Glomerular visceral epithelial cell (primary cell): ENCODE measurements around the gene COX4I1.

Experiments used
- DNase-seq: peaks from one replicate; pipeline ENCODE4 v3.0.0-alpha.2; 2016; ENCODE audit errors: extremely low spot score

The COX4I1 gene

DNA sequence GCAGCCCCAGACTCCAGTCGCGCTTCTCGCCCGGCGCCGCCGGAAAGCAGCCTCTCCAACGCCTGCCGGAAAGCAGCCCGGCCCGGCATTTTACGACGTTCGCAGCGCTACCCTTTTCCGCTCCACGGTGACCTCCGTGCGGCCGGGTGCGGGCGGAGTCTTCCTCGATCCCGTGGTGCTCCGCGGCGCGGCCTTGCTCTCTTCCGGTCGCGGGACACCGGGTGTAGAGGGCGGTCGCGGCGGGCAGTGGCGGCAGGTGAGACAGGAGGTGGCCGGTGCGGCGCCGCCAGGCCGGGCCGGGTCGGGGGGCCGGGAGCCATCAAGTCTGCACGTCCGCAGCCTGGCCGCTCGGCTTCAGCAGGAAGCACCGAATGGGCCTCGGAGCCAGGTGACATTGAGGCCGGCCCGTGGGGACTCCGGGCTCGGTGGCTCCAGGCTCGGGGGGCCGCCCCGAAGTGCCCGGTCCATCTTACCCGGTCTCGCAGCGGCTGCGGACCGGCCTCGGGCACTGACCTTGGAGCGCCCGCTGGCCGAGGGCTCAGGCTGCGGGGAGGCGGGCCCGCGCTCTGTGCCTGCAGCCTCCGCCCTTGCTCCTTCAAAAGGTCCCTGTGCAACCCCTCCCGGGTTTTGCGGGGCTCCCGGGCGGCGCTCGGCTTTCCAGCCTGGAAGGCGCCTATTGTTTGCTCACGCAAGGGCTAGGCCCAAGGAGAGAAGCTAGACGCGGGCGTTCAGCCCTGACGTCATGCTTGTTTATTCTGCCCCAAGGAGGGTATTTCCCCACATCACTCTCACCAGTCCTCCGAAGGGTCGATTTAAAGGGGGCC lies at the start of gene COX4I1, which contains the start of gene EMC8:
TSS of gene COX4I1 (plus strand) at position 199 of the 824 bp plus-strand sequence. CDS start 1,511 bp downstream, outside the sequence.
TSS of gene EMC8 (minus strand) at position 48 of the 824 bp plus-strand sequence. CDS start 249 bp downstream, outside the sequence.
- DNase-seq: peak; percentile 88

DNA sequence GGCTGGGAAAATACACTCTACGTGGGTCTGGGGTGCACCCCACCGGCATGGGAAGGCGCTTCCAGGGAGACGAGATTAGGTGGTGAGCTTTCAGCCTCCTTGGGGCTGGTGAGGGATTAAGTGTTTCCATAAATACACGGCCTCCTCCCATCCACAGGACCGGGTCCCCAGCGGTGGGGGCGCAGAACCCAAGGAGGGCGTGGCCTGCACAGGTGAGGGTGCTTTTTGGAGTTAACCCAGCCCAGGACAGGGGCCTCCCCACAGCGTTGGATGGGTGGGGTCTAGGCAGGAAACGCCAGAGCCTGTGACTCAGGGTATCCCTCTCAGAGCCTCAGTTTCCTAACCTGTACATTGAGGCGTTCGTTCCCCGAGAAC lies 49.7 kb upstream of the COX4I1 start:
- no peak for DNase-seq

DNA sequence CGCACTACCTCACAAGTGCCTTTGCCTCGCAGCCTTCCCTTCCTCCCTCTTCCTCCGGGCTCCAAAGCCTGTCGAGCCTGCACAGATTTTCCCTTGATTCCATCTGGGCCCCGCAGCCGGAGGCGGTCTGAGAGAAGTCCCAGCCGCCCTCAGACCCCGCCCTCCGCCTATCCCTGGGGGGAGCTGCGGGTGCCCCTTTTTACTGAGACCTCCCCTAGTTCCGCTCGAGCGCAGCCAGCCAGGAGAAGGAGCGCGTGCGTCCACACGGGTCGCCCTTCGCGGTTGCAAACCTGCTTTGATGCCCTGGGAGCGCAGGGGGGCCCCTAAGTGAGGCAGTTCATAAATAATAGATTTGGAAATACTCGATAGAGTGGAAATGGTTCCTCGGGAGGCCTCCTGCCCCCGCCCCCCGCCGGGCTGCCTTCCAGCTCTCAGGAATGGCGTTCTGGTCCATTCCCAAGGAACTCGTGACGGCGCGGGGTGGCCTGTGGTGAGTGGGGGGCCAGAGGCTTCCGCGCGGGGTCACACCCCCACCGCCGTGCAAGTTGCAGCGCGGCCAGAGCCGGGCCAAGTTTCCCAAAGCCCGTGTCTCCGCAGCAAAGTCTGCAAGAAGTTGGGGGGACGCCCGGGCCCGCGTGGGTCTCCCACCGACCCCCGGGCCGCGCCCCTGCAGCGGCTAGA lies 49.2 kb upstream of the COX4I1 start:
- DNase-seq: peak; percentile 62

DNA sequence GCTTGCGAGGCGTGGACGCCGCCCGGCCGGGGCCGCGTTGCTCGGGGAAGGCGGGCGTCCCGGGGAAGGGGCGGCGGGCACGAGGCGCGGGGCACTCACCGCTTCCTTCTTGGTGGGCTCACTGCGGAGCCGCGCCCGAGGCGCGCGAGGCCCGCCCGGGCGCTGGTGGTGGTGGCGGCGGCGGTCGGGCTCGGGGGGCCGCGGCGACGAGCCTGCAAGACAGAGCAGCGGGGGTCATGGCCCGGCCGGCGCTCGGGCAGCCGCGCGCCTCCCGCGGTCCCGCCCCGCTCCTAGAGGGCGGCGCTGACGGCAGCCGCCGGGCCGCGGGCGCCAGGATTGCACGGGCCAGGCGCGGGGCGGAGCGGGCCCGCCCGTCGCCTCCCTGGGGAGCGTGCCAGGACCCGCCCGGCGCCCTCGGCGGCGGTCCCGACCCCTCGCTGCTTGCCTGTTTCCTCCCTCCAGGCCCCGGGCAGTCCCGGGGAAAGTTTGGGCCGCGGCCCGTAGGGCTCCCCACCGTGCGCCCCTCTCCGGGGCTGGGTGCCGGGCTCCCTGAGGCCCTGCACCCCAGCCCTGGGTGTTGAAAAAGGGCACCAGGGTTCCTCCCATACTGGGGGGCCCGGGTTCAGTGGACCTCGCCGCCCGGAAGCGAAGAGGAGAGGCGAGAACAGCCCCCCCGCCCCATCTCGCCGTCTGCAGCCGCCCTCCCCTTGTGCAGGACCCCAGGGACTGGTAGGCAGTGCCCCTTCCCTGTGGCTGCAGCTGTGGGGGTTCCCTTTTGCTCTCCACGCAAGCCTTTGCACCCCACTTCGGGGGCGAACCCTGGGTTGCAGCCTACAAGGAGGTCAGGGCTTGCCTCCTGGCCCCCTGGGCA lies 48.4 kb upstream of the COX4I1 start, which contains the start of gene C16orf74:
TSS of gene C16orf74 (minus strand) at position 270 of the 871 bp plus-strand sequence. CDS start 15,879 bp downstream, outside the sequence.
- peak; percentile 58 for DNase-seq

DNA sequence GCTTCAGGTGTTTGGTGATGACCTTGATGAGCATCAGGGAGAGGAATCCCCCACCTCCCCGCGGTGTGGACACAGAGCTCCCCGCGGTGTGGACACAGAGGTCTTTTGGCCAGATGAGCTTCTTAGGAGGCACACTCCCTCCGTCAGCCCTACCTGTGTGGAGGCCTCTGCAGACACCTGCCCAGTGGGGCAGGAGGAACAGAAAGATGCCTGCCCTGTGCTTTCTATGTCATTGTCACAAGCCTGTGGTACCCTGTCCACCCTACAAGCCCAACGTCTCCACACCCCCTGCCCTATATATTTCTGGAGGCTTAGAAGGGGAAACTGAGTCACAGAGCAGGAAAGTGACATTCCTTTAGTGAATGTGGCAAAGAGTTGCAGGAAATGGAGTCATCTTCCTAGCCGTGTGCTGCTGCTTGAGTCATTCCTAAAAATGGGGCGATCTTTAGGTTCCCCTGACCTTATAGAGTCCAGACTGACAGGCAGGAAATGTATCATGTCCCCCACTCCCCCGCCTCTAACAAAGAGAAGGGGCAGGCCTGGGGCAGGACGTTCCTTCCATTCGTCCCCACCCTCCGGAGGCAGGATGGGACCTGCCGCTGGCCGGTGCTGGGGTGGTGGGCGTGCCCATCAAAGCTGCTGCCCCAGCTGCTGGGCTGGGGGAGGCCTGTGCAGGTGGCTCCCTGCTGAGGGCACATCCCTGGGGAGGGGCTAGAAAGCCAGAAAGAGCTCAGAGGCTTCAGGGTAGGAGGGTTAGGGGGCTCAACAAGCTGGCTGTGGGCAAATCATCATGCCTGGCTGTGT lies 47.6 kb upstream of the COX4I1 start:
- no peak for DNase-seq

DNA sequence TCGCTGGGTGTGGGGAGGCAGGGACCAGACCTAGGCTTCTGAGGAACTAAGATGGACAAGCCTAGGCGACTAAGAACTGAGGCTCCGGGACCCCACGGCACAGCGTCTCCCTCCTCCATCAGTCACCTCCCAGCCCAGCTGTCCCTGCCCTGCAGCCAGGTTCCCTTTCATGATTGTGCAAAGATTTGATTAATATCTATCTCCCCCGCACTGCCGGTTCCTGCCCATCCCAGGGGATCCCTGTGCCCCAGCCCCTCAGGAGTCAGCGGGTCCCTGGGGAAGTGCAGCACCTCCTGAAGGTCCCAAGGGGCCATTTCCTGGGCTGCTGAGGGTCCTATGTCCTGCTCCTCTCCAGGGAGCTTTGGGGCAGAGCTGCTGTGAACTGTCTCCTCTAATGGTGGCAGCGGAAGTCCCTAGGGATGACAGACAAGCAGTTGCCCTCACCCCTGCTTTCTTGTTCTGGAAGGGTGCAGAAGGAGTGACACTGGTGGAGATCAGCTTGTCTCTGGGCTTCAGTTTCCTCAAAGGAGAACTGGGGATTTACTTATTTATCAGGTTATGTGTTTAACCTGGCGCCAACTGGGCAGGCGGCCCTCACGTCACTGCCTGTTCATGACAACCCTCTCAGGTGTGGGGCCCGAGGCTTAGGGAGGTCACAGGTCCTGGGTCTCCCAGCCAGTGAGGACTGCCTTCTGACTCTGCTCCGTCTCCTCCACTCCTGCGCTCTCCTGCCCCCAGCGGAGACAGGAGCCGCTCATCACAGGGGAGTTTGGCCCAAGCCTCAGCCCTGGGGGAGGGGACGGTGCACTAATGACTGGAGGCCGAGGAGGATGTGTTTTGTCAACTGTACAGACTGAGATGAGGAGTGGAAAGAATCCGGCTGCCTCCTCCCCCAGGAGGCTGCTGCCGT lies 46.7 kb upstream of the COX4I1 start:
- DNase-seq: no peak

DNA sequence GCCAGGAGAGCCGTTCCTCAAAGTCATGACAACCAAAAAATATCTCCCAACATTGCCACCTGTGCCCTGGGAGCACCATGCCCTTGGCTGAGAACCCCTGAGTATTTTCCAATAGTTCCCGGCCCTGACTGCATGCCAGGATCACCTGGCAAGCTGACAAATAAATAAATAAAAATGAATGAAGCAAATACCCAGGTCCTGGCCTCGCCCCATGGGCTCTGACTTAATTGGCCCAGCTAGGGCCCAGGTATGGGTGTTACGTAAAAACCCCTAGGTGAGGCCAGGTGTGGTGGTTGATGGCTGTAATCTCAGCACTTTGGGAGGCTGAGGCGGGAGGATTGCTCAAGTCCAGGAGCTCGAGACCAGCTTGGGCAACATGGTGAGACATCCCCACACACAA lies 45.9 kb upstream of the COX4I1 start:
- DNase-seq: no peak

DNA sequence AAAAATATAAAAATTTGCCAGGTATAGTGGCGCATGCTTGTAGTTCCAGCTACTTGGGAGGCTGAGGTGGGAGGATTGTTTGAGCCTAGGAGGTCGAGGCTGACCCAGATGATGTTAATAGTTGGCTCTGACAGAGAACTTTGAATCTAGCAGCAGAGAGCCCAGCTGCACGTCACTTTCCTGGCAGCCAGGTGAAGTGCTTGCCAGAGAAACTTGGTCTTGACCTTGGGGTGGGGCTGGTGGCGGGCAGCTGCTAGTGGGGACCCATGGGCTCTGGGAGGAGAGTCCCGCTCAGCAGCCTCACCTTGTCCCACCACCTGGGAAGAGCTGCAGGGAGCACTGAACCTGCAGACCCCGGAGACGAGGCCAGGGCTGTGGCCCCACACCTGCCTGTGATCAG lies 45.5 kb upstream of the COX4I1 start:
- no peak for DNase-seq

DNA sequence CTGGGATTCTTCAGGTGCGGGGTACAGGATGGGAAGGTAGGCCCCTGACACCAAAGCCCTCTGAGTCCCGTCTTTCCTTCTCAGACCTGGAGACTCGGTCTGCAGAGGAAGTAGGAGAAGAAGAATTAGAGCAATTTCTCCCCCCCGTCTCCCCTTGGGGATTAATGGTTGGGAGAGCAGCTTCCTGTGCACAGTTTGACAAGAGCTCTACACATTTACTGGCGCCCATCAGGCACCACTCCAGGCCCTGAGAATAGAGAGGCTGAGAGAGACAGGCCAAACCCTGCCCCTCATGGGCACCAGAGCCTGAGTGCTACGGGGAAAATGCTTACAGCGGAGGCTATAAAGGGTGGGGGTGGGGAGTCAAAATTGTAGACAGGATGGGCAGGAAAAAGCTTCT lies 45.1 kb upstream of the COX4I1 start:
- no peak for DNase-seq

DNA sequence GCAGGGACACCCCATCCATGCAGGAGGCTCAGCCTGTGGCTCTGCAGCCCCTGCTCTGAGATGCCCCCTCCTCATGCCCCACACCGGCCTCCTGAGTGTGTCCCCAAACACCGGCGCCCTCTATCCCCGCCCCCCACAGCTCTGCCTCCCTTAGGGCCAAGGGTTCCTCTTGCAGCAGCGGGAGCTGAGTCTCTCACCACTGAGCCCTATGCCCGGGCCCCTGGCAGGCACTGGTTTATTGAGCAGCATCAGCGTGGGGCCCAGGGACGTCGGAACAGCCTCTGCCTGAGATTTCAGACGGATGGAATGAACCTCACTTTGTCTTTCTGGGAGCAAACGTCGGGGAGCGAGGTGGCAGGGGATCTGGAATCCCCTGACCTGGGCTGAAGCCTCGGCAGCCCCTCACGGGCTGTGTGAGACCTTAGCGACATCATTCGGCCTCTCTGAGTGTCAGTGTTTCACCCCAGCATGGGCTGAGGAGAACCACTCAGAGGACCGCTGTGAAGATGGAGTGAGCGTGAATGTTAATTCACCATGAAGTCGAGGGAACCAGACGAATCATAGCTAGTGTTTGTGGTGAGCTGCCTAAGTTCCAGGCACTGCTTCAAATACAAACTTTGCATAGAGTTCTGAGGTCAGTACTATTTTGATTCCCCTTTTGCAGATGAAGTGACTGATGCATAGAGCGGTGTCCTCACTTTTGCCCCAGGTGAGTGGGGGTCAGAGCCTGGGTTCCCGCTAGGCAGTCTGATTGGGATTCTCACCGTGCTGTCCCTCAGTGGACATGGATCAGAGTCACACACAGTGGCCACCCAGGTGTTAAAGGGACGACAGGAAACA lies 43.3 kb upstream of the COX4I1 start:
- DNase-seq: no peak

DNA sequence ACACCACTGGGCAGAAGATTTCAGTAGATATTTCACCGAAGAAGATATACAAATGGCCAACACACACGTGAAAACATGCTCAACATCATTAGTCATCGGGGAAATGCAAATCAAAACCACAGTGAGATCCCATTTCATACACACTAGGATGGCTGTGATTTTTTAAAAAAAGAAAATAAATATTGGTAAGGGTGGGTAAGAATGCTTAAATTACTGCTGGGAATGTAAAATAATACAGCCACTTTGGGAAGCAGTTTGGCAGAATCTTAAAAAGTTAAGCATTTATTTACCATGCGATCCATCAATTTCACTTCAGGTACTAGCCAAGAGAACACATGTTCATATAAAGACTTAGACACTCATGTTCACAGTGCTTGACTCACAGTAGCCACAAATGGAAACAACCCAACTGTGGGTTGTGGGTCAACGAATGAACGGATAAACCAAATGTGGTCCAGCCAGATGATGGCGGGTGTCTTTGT lies 42.1 kb upstream of the COX4I1 start:
- DNase-seq: peak; percentile 30

DNA sequence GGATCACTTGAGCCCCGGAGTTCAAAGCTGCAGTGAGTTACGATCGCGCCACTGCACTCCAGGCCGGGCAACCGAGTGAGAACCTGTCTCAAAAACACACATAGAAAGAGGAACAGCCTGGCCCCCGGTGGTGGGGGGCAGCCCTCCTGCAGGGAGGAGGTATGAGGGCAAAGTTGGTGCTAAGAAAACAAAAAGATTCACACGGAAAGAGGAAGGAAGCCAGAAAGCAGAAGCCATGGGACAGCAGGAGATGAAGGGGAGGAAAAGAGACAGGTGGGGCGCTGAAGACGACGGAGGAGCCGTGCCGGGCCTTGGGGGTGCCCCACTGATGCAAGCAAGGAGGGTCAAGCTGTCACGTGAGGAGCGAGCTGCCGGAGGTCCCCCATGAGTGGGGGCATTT lies 40.4 kb upstream of the COX4I1 start:
- DNase-seq: no peak

DNA sequence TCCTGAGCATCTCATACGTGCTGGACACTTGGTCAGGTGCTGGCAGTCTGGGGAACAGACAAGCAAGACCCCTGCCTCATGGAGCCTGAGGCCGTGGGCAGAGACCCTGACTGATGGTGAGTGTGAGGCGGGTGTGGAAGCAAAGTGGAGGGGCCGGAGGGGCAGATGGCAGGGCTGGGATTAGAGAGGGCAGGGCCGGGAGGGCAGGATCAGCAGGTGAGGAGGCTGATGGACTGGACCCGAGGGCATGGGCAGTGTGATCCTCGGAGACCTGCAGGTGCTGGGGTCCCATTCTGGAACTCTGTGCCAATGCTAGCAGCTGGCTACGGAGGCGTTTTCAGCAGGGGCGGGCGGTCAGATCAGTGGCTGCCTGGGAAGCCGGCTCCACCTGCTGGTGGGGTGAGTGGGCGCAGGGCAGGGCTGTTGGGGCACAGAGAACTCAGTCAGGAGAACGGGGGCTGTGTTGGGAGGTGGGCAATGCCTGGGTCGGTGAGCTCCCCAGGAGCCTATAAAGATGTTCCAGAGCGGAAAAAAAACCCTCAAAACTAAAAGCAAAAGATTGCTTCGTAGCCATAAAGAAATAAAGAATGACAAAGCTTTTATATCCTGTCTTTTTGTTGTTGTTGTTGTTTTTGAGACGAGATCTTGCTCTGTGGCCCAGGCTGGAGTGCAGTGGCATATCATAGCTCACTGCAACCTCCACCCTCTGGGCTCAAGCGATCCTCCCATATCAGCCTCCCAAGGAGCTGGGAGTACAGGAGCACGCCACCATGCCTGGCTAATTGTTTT lies 39.7 kb upstream of the COX4I1 start:
- DNase-seq: no peak

DNA sequence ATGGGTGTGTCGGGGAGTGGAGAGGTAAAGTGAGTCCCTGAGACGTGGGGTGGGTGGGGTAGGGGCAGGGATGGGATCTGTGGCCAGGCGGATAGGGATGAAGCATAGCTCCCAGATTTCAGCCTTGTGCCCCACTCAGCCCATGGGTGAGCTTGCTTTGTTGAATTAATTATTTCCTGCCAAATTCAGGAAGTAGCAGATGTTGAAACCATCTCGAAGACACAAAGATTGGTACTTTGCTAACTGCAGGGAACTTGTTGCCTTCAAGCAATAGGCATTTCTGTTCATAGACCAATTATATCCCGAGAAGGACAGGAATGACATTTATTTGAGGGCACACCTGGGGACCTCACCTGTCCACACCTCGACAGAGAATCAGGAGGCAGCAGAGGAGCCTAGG lies 37.6 kb upstream of the COX4I1 start:
- no peak for DNase-seq

DNA sequence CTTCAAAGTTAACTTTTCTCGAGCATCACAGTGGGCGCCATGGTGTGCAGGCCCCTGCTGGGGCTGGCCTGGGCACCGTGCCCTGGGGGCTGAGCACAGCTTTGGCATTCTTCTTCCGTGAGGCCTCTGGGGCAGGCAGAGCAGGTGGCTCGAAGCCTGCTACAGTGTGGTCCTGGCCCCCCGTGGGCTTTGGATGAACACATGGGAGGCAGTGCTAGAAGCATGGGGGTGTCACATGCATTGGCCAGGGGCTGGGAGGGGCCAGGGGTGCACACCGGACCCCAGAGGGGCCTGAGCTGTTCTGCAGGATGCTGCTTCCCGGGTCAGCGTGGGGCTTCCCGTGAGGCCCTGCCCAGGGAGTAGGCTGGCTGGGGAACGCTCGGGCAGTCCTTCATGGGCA lies 36.5 kb upstream of the COX4I1 start:
- DNase-seq: no peak

DNA sequence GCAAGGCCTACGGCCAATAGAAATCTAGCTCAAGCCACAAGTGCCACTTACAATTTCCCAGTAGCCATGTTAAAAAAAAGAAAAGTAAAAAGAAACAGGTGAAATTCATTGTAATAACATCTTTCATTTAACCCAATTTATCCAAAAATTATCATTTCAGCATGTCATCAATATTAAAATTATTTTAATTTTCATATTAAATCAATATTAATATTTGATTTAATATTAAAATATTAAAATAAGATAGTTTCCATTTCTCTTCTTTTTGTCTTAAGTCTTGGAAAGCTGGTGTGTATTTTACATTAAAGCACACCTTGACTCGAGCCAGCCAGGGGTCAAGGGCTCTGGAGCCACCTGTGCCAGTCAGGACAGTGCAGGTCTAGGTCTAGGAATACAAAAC lies 35.9 kb upstream of the COX4I1 start:
- no peak for DNase-seq

DNA sequence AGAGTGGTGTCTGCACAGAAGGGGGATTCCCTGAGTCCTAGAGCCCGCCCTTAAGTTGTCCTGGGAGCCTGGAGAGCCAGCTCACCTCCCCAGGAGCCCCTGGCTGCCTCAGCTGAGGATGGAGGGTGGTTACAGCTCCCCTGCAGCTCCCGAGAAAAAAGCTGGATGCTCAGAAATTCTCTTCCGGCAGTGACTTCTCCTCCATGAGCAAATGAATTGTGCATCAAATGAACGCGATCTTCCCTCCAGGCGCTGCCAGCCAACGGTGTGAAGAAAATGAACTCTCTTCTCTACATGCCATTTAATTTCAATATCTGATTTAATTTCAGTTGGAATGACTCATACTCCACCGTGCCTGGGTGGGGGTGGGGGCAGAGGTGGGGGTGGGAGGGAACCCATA lies 34.3 kb upstream of the COX4I1 start:
- DNase-seq: no peak

DNA sequence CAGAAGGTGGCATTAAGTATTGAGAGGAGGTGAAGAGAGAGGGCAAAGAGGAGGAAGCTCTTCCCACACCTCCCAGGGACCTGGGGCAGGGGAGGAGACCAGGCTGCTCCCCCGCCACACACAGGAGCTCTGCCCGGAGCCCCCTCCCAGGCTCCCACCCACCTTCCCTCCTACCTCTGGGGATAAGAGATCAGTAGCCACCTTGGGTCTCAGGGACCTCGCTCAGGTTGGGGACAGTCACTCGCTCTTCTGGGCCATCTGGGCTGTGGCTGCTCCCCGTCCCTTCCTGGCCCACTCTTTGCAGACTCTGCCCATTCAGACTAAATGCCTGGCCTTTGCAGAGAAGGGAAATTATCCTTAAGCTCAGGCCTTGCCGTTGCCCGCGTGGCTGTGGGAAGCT lies 33.7 kb upstream of the COX4I1 start:
- DNase-seq: no peak
